Hepatocyte (in vitro differentiated cells): ENCODE results near the gene WNK1. TPM values are rescaled to one million over a fixed set of nuclear protein-coding genes. Genes with fewer than 3 reads are reported as not detected.

Experiments
- DNase-seq: peaks from one replicate; pipeline ENCODE4 v3.0.0-alpha.2; 2016; ENCODE audit warnings: low spot score
- H2AFZ ChIP-seq: fragments of 200-600 bp; sonication (generic); 2 replicates; pipeline ENCODE4 v1.6.0; 2016; ENCODE audit warnings: antibody characterized with exemption, mild to moderate bottlenecking
- H3K27ac ChIP-seq: fragments of 200-600 bp; sonication (generic); 2 replicates; pipeline ENCODE4 v1.5.1; 2016; ENCODE audit warnings: mild to moderate bottlenecking
- H3K27me3 ChIP-seq: fragments of 200-600 bp; sonication (generic); 2 replicates; pipeline ENCODE4 v1.6.1; 2016
- H3K36me3 ChIP-seq: fragments of 200-600 bp; sonication (generic); replicated peaks from 2 replicates; pipeline ENCODE4 v1.5.1; 2016; ENCODE audit warnings: low read depth; ENCODE audit not compliant: insufficient read depth
- H3K4me1 ChIP-seq: fragments of 200-600 bp; sonication (generic); 2 replicates; pipeline ENCODE4 v1.5.1; 2016; ENCODE audit warnings: mild to moderate bottlenecking, moderate library complexity; ENCODE audit not compliant: insufficient read depth
- H3K4me2 ChIP-seq: fragments of 200-600 bp; sonication (generic); 2 replicates; pipeline ENCODE4 v1.6.0; 2016
- H3K4me3 ChIP-seq: fragments of 200-600 bp; sonication (generic); 2 replicates; pipeline ENCODE4 v1.5.1; 2016; ENCODE audit warnings: mild to moderate bottlenecking
- H3K79me2 ChIP-seq: fragments of 200-600 bp; sonication (generic); 2 replicates; pipeline ENCODE4 v1.6.0; 2017; ENCODE audit warnings: mild to moderate bottlenecking
- H3K9me2 ChIP-seq: fragments of 200-600 bp; sonication (generic); replicated peaks from 2 replicates; pipeline ENCODE4 v1.6.0; 2017; ENCODE audit warnings: mild to moderate bottlenecking; ENCODE audit not compliant: insufficient read depth
- H3K9me3 ChIP-seq: fragments of 200-600 bp; sonication (generic); 2 replicates; pipeline ENCODE4 v1.5.1; 2016; ENCODE audit warnings: low read depth, mild to moderate bottlenecking
- H4K20me1 ChIP-seq: fragments of 200-600 bp; sonication (generic); 2 replicates; pipeline ENCODE4 v1.6.0; 2016; ENCODE audit warnings: mild to moderate bottlenecking; ENCODE audit not compliant: insufficient read depth, poor library complexity, severe bottlenecking
- EZH2 ChIP-seq: fragments of 200-600 bp; sonication (generic); IDR thresholded peaks from 2 replicates; pipeline ENCODE4 v1.6.1; 2016; ENCODE audit warnings: antibody characterized with exemption, mild to moderate bottlenecking, borderline replicate concordance
- EZH2phosphoT487 ChIP-seq: fragments of 200-600 bp; sonication (generic); IDR thresholded peaks from one replicate; pipeline ENCODE4 v1.6.1; 2018; ENCODE audit warnings: antibody characterized with exemption, mild to moderate bottlenecking, low read depth, moderate library complexity; ENCODE audit not compliant: unreplicated experiment, severe bottlenecking
- WGBS: methylation state at CpG from one replicate; pipeline ENCODE4 v1.1.6; 2016; ENCODE audit warnings: low lambda C conversion rate; ENCODE audit errors: missing lambda C conversion rate; 5-methylcytosine and 5-hydroxymethylcytosine counted together
- polyA plus RNA-seq: library from polyadenylated mRNA; unstranded; fragments of >200 nt; fragmentation: Nextera tagmentation; extraction: Ambion mirVana; gene quantifications from 2 replicates; pipeline ENCODE4 v1.2.1, GENCODE V29; 2016
- total RNA-seq: library from RNA; depleted of rRNA; stranded (reverse); fragments of >200 nt; gene quantifications from 2 replicates; pipeline ENCODE4 v1.2.3, GENCODE V29; 2014
- TF ChIP-seq, protein P1 (sequence below): fragments of 200-600 bp; sonication (generic); IDR thresholded peaks from 2 replicates; pipeline ENCODE4 v1.5.1; 2016; ENCODE audit warnings: antibody characterized with exemption, mild to moderate bottlenecking; ENCODE audit not compliant: poor library complexity

The WNK1 gene
- total and polyA plus RNA-seq, 2 experiments from 2014 or later = 58.5 to 62.6 TPM

DNA sequence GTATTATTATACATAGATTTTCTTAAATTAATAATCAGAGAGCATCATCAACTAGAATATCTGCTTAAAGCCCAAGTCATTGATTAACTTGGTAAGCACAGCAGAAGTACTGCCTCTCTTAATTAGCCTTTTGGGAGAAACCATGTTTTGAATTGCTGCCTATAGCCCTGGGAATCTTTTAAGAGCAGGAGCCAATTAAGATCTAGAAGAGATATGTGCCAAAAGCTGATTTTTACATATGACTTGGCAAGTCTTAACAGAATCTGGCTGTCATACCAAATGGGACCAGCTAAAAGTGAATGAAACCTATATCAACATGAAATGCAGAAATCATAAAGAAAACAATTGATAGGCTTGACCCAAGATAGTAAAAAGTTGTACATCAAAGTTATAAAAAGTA lies 23.2 kb upstream of the WNK1 start:
- no peaks in the 10 kb centered on the region for H3K36me3 ChIP-seq
- H3K9me3 ChIP-seq = no peaks in the 10 kb centered on the region
- H3K27ac ChIP-seq = no peak overlapping the region
- H3K27me3 ChIP-seq = no peaks in the 10 kb centered on the region
- no peak overlapping the region for H3K4me2 ChIP-seq
- H3K9me2 ChIP-seq = no peaks in the 10 kb centered on the region
- no peak for DNase-seq
- H4K20me1 ChIP-seq = no peaks in the 10 kb centered on the region
- TF ChIP-seq EZH2 (no peak), EZH2phosphoT487 (no peak)
- TF ChIP-seq, protein P1, sequence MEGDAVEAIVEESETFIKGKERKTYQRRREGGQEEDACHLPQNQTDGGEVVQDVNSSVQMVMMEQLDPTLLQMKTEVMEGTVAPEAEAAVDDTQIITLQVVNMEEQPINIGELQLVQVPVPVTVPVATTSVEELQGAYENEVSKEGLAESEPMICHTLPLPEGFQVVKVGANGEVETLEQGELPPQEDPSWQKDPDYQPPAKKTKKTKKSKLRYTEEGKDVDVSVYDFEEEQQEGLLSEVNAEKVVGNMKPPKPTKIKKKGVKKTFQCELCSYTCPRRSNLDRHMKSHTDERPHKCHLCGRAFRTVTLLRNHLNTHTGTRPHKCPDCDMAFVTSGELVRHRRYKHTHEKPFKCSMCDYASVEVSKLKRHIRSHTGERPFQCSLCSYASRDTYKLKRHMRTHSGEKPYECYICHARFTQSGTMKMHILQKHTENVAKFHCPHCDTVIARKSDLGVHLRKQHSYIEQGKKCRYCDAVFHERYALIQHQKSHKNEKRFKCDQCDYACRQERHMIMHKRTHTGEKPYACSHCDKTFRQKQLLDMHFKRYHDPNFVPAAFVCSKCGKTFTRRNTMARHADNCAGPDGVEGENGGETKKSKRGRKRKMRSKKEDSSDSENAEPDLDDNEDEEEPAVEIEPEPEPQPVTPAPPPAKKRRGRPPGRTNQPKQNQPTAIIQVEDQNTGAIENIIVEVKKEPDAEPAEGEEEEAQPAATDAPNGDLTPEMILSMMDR = no peak
- no peak overlapping the region for H2AFZ ChIP-seq
- no peaks in the 10 kb centered on the region for H3K79me2 ChIP-seq
- peaks cover 4% of the 10 kb centered on the region for H3K4me1 ChIP-seq
- H3K4me3 ChIP-seq = no peak overlapping the region

DNA sequence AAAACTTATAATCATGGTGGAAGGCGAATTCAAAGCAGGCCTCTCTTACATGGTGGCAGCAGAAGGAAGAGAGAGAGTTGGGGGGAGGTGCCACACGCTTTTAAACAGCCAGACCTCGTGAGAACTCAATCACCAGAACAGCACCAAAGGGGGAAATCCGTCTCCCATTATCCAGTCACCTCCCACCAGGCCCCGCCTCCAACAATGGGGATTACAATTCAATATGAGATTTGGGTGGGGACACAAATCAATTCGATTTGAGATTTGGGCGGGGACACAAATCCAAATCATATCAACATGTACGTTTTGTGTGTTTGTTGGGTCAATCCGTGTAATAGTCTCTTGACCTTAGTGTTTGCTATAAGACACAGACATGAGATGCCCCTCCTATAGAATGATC lies 21.8 kb upstream of the WNK1 start:
- H3K4me1 ChIP-seq = peaks cover 4% of the 10 kb centered on the region
- H3K4me3 ChIP-seq = no peak overlapping the region
- no peaks in the 10 kb centered on the region for H4K20me1 ChIP-seq
- no peaks in the 10 kb centered on the region for H3K79me2 ChIP-seq
- H3K9me2 ChIP-seq = no peaks in the 10 kb centered on the region
- no peak overlapping the region for H3K4me2 ChIP-seq
- H3K36me3 ChIP-seq = no peaks in the 10 kb centered on the region
- no peaks in the 10 kb centered on the region for H3K9me3 ChIP-seq
- TF ChIP-seq EZH2 (no peak), EZH2phosphoT487 (no peak)
- TF ChIP-seq, protein P1 = no peak
- WGBS = 93% methylated on average over 9 of the region's 9 CpGs
- no peak overlapping the region for H2AFZ ChIP-seq
- no peaks in the 10 kb centered on the region for H3K27me3 ChIP-seq
- DNase-seq = no peak
- no peak overlapping the region for H3K27ac ChIP-seq

DNA sequence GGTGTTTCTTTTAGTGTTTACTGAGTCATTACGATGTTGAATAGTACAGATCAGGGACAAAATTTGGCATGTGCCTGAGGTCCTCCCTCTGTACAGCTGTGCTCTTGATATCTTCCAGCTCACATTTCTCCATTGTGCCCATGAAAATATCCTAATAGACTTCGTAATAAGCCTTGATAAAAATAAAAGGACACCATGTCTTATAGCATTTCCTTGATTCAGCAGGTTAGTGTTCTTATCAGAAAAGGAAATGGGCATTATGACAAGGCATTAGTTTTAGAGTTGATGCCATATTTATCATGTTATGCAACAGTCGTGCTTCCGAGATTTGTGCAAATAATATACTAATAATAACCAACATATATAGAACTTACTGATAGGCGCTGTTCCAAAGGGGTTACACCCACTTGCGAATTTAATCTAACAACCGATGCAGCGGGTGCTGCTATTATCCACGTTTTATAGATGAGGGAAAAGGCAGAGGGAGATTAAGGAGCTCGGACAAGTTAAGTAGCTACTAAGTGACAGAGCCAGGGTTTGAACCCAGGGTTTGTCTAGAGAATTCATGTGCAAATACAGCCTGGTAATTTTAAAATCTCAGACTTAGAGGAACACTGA lies 15.1 kb upstream of the WNK1 start:
- no peak overlapping the region for H3K27ac ChIP-seq
- no peak for DNase-seq
- WGBS = 75% methylated on average over 10 of the region's 10 CpGs

More for the DNA sequence above, 15.1 kb upstream of the WNK1 start:
- Histone ChIP-seq H3K27me3 (no peaks in the 10 kb centered on the region), H3K4me3 (no peak overlapping the region), H3K4me2 (no peak overlapping the region), H3K4me1 (no peaks in the 10 kb centered on the region), H4K20me1 (no peaks in the 10 kb centered on the region), H3K36me3 (no peaks in the 10 kb centered on the region), H3K79me2 (no peaks in the 10 kb centered on the region), H3K9me3 (no peaks in the 10 kb centered on the region), H2AFZ (no peak overlapping the region), H3K9me2 (no peaks in the 10 kb centered on the region)
- no peak for TF ChIP-seq EZH2
- TF ChIP-seq EZH2phosphoT487 = no peak
- TF ChIP-seq, protein P1 = no peak
